Measurements from ENCODE around the gene CHCHD5.

CHCHD5 gene

DNA sequence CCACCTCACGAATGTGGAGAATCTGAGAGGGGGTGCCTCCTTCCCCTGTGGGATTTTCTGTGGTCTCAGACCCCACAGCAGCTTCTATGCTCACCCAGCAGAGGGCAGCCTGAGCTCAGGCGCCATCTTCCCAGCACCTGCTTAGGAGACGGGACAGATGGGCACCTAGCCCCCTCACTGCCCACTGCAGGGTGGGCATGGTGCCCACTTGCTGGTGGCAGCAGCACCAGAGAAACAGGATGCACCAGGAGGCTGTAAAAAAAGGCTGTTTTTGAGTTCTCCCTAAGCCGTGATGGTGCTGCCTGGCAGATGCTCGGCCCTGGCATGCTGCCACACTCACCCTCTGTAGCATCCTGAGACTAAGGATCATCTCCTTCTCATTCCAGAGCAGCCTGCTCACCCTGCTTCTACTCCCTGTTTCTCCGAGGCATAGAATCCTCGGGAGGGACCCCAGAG is 42.2 kb downstream of the CHCHD5 start:
- peak; percentile 83 to 92 for DNase-seq

DNA sequence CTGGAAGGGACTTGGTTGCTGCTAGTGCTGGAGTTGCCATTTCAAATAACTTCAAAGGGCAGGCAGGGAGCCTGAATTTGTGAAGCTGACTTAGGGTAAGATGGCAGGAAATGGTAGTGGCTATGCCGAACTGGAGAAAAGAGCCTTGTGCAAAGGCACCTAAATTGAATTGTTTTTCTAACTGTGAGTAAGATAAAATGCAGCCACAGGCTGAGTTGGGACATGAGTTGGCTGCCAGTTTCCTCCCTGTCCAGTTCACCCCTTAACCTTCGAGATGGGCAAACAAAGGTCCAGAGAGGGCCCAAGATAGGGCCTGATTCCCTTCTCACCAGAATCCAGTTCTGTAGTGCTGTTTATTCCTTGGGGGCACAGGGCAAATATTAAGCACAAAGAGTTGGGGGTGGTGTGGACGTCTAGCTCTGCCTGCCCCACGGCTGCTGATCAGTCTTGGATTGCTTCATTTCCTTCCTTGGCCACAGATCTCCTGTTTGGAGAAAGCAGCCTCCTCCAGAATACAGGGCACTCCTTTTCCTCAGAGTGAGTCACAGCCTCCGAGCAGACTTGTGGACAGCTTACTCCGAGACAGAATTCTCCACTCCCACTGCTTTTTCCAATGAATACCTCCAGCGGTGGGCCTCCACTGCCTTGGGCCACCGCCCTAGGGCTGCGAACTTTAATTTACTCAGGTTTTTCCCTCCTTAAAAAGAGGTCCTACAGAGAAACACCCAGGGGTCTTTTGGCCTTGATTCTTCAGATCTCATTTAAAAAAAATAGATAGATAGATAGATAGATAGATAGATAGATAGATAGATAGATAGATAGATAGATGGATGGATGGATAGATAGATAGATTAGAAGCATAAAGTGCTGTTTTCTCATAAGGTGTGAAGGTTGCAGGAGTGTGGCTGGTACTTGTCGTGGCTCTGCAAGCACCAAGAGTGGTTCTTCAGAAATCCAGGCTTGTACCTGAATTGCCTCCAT is 42.9 kb downstream of the CHCHD5 start:
- DNase-seq, result no peak

DNA sequence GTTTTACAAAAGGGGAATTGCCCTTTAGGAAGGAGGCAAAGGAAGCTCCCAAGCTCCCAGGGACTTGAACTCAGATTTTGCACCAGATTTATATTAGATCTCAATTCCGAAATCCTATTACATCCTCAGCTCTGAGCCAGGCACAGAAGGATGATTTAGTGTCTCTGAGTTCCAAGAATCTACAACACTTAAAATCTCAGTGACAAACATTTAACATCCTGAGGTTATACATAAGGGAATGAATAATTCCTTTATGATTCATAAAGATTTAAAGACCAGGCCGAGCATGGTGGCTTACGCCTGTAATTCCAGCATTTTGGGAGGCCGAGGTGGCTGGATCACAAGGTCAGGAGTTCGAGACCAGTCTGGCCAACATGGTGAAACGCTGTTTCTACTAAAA is 44.8 kb downstream of the CHCHD5 start:
- DNase-seq, result no peak

DNA sequence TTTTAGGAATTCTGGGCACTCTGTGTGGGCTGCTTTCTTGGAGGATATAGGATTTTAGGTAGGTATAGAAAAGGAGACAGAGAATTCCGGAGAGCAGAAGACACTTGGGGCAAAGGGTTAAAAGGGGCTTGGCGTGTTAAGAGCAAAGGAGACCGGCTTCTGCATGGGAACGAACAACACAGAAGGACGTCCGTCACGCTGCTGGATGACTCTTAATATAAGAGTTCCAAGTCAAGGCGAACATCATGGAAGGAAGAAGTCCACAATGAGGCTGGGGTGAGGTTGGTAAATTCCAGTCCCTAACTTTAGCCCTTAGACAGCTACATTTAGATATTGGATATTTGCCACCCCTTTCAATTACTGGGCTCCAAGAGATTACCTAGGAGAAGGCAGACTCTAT is 45.4 kb downstream of the CHCHD5 start:
- no peak for DNase-seq

DNA sequence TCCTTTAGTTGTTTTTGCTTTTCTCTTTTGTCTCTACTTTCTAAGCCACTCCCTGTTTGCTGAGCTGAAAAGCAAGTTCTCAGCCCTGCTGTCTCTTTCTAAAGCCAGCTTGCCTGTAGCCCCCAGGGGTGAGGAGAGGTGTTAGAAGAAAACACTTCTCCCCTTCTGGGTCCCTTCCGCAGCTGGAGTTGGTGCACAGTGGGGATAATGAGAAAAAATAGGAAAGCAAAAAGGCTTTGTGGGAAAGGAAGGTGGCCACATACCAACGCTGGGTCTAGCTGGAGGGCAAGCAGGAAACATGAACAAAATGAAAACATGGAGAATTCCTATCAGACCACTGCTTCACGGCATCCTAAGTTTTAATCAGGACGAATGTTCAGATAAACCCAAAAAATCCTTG is 45.9 kb downstream of the CHCHD5 start:
- DNase-seq, result no peak

DNA sequence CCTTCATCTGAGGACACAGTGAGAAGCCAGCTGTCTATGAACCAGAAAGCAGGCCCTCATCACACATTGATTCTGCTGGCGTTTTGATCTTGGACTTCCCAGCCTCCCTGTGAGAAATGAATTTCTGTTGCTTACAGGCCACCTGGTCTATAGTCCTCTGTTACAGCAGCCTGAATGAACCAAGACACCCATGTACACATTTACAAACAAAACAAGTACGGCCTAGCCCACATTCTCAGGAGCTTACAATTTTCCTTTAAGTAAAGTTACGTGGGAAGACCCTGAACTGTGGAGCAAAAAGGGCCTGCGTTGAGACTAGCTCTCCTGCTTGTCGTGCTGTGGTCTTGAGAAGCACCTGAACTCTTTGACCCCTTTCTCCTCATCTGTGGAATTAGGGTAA is 49.3 kb downstream of the CHCHD5 start:
- DNase-seq, result no peak

DNA sequence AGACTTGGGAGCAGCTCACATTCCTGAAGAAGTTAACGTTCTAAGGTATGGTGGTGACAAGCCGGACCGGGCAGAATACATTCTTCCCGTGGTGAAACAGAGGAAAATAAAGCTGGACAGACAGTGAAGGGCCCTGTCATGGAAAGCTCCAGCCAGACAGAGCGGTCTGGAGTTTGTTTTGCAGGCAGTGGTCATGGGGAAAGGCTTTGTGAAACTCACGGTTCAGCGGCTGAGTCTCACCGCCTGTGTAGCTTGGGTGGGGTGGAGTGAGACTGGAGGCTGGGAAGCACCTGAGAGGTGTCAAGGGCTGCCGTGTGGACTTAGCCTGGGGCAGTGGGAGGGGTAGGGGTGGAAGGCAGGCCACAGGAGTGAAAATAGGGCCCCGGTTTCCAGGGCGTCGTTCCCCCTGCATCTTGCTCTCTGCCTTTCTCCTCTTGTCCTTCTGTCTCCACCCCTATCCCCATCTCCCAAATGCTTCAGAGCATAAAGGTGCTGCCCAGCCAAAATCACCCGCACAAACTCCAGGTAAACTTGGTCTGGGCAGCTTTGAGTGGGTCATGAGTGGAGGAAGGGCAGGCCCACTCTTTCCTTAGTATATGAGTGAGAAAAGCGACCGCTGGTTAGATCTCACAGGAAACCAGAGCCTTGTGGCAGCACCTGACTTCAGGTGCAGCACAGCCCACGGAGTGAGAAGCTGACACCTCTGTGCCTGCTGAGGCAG is 49.9 kb downstream of the CHCHD5 start:
- no peak for DNase-seq

DNA sequence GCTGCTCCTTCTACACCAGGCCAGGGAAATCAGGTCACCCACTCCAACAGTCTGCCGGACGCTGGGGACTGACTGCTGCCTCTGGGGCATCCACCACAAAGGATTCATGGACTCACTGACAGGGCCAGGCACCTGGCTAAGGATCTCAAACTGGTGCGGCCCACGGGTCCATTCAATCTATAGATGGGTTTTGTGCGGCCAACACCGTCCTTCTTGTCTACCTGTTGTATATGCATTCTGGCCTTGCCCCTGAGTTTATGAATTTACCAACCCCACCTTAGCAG is 50.4 kb downstream of the CHCHD5 start:
- DNase-seq, result no peak

DNA sequence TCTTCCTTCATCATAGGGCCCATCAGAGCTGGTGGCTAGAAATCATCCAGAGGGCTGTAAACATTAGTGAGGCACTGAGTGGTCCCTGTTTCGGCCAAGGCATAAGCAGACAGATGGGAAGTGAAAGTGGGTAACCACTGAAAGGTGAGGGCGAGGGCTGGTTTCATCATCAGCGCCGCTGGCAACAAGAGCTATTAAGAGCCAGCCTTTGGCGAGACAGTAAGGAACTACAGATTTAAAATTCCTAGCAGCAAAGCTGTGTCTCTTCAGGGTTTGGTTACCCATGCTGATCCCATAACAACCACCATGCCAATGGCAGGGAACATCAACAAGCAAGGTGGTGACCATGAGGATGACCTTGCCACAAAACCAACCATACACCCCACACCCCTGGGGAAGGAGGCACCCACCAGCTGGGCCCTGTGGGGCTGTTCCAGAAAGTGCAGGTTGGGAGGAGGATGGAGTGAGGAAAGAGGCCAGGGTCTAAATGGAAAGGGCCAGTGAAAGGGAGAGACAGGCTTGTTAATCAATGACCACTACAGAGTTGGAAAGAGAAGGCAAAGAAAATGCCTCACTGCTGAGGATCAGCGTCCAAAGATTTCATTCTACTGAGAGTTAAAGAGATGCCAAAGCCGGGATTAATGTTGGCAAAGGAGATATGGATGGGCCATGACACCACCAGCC is 52.3 kb downstream of the CHCHD5 start:
- no peak for DNase-seq

DNA sequence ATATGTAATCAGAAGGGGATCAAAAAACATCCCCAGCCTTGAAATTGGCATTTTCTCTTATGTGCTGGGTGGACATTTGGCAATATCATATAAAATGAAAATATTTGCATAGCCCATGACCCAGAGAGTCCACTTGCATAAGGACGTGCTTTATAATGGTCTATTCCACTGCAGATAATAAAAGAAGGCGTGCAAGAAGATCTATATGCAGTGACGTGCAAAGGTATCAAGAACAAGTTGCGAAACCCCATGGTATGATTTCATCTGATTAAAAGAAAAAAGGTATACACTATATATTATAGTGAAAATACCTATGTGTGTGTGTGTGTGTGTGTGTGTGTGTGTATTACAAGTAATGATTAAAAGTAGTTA is 52.9 kb downstream of the CHCHD5 start:
- no peak for DNase-seq
